T-cell (primary cell): ENCODE data around the gene TRPC1. TPM values are rescaled to one million over a fixed set of nuclear protein-coding genes. Genes with fewer than 3 reads are reported as not detected.

Experiments used
- ATAC-seq, 4 experiments: fragments of 200-7000 bp in 3 of 4; fragments of 150-1000 bp in 1 of 4; cut with Tn5 transposase; replicated peaks in 1 of 4; 1 replicate in 3 of 4; 2 replicates in 1 of 4; pipeline ENCODE4 v1.10.0; 2021; ENCODE audit warnings: moderate library complexity in 3 of 4, mild to moderate bottlenecking in 2 of 4, moderate number of reproducible peaks in 1 of 4
- CTCF ChIA-PET, 2 donors: fragments of 300-600 bp; sonication (Branson Sonifier 250); formaldehyde crosslinking; loops; one replicate each; lab custom pipeline; 2022; ENCODE audit warnings: antibody characterized with exemption in 2 of 2; lab: Charles Lee
- POLR2A ChIA-PET, 2 donors: fragments of 300-600 bp; sonication (Branson Sonifier 250); formaldehyde crosslinking; loops; one replicate each; lab custom pipeline; 2022; ENCODE audit warnings: antibody characterized with exemption in 2 of 2; lab: Charles Lee
- DNase-seq, 35 experiments: peaks; one replicate each; pipeline versions ENCODE4 v3.0.0 to v3.0.0-alpha.2; 2013 to 2023
- H3K27ac ChIP-seq: one replicate; pipeline ENCODE4 v1.5.1; 2013; ENCODE audit warnings: low read length
- H3K27me3 ChIP-seq, 2 experiments: replicated peaks in 1 of 2; 1 replicate in 1 of 2; 2 replicates in 1 of 2; pipeline versions ENCODE4 v1.6.1 to v1.7.0; 2013; ENCODE audit warnings: low read length in 1 of 2, mixed read lengths in 1 of 2; ENCODE audit not compliant: control insufficient read depth in 2 of 2, insufficient read depth in 2 of 2; ENCODE audit errors: extremely low read depth in 1 of 2
- H3K36me3 ChIP-seq, 2 donors: 1 replicate in 1 of 2; 2 replicates in 1 of 2; pipeline versions ENCODE4 v1.6.1 to v1.7.0; 2013; ENCODE audit warnings: low read length in 1 of 2; ENCODE audit not compliant: control insufficient read depth in 2 of 2, insufficient read depth in 1 of 2; ENCODE audit errors: extremely low read depth in 1 of 2
- H3K4me1 ChIP-seq, 2 experiments: 1 replicate in 1 of 2; 2 replicates in 1 of 2; pipeline versions ENCODE4 v1.6.1 to v1.7.0; 2013; ENCODE audit warnings: low read length in 2 of 2, mixed read lengths in 1 of 2; ENCODE audit not compliant: insufficient read depth in 2 of 2, control insufficient read depth in 1 of 2; ENCODE audit errors: extremely low read depth in 1 of 2
- H3K4me3 ChIP-seq, 2 donors: 1 replicate in 1 of 2; 2 replicates in 1 of 2; pipeline versions ENCODE4 v1.5.1 to v1.7.0; 2013; ENCODE audit warnings: mild to moderate bottlenecking in 2 of 2, low read length in 1 of 2, moderate library complexity in 1 of 2; ENCODE audit not compliant: control insufficient read depth in 1 of 2; ENCODE audit errors: extremely low read depth in 1 of 2
- H3K9me3 ChIP-seq: 2 replicates; pipeline ENCODE4 v1.7.0; 2013
- H3K27ac Mint-ChIP-seq, 2 donors: one replicate each; pipeline ENCODE4 v1.8.0; 2020 to 2021; ENCODE audit warnings: mild to moderate bottlenecking in 2 of 2, mixed read lengths in 2 of 2
- H3K27me3 Mint-ChIP-seq, 2 donors: one replicate each; pipeline ENCODE4 v1.8.0; 2021 to 2022; ENCODE audit warnings: mixed read lengths in 2 of 2
- H3K36me3 Mint-ChIP-seq: one replicate; pipeline ENCODE4 v1.8.0; 2021; ENCODE audit warnings: mixed read lengths
- H3K4me1 Mint-ChIP-seq, 3 donors: one replicate each; pipeline ENCODE4 v1.8.0; 2020 to 2022; ENCODE audit warnings: mixed read lengths in 3 of 3, mild to moderate bottlenecking in 1 of 3
- H3K4me3 Mint-ChIP-seq, 3 donors: one replicate each; pipeline ENCODE4 v1.8.0; 2020 to 2022; ENCODE audit warnings: mild to moderate bottlenecking in 3 of 3, mixed read lengths in 3 of 3, moderate library complexity in 3 of 3
- H3K9me3 Mint-ChIP-seq, 3 donors: one replicate each; pipeline ENCODE4 v1.8.0; 2020 to 2022; ENCODE audit warnings: mixed read lengths in 3 of 3
- WGBS: methylation state at CpG from one replicate; pipeline ENCODE4 v1.1.5; 2013; ENCODE audit warnings: missing lambda C conversion rate; ENCODE audit not compliant: insufficient coverage; 5-methylcytosine and 5-hydroxymethylcytosine counted together
- total RNA-seq, 35 experiments: library from RNA in 6 of 35; stranded (reverse) in 6 of 35; fragments of 120-200 nt in 1 of 35; gene quantifications; one replicate each; pipeline versions ENCODE4 v1.2.1 to v1.2.4 and lab custom pipeline; 2013 to 2026

TRPC1 gene
- total RNA-seq, 5 donors from 2014 or later (not counting 1 experiment from before 2014, with no cell fraction given) = 3.9 to 7.5 (median 4.4) TPM

- 100% methylated on average over 2 of the region's 3 CpGs for WGBS
- H3K4me1 ChIP-seq = no peaks in the 10 kb centered on the region
- ChIA-PET CTCF (no interaction called here), POLR2A (no interaction called here)
- ATAC-seq = no peak
- Mint-ChIP-seq H3K9me3 (no peaks in the 10 kb centered on the region), H3K36me3 (no peaks in the 10 kb centered on the region), H3K4me1 (no peaks in the 10 kb centered on the region), H3K4me3 (no peak overlapping the region), H3K27ac (no peak overlapping the region), H3K27me3 (peaks cover 4 to 5% of the 10 kb centered on the region in 2 donors)
- H3K27me3 ChIP-seq = peaks cover 0 to 2% of the 10 kb centered on the region in 2 experiments
- no peak overlapping the region for H3K4me3 ChIP-seq
- no peaks in the 10 kb centered on the region for H3K9me3 ChIP-seq
- H3K36me3 ChIP-seq = no peaks in the 10 kb centered on the region
- no peak for DNase-seq
- H3K27ac ChIP-seq = no peak overlapping the region
Measured at GRCh38 chr3:142809259-142809658, 85.4 kb downstream of the TRPC1 start.

- ATAC-seq (no peak), DNase-seq (no peak)
- H3K36me3 ChIP-seq = no peaks in the 10 kb centered on the region
- no peak overlapping the region for H3K4me3 ChIP-seq
- H3K27ac ChIP-seq = no peak overlapping the region
- no CpG with 5 or more reads among the region's 6 CpGs for WGBS
- H3K36me3 Mint-ChIP-seq = no peaks in the 10 kb centered on the region
- H3K4me3 Mint-ChIP-seq = no peak overlapping the region
- no peaks in the 10 kb centered on the region for H3K9me3 Mint-ChIP-seq
- no peaks in the 10 kb centered on the region for H3K4me1 Mint-ChIP-seq
- peaks cover 0 to 7% of the 10 kb centered on the region in 2 experiments for H3K27me3 ChIP-seq
- CTCF ChIA-PET = no interaction called here
- H3K4me1 ChIP-seq = no peaks in the 10 kb centered on the region
- peaks cover 10 to 16% of the 10 kb centered on the region in 2 donors for H3K27me3 Mint-ChIP-seq
- no peaks in the 10 kb centered on the region for H3K9me3 ChIP-seq
- POLR2A ChIA-PET = no interaction called here
- no peak overlapping the region for H3K27ac Mint-ChIP-seq
Measured at GRCh38 chr3:142815803-142816202, 92.0 kb downstream of the TRPC1 start.

DNA sequence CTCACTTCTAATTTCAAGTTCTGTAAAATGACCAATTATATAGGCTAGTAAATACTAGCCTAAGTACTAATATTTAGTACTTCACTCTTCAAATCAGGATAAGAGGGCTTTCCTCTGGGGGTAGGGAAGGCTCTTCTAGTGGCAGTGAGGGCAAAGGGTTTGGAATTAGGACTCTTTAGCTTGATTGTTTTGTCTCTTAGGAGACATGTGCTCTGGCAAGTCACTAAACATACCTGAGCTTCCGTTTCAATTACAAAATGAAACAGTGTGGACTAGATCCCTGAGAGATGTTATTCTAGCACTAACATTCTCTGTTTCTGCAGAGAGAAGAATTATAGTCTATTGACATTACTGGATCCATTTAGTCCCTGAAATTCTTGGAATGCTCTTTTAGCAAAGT, 93.5 kb downstream of the TRPC1 start:
- Mint-ChIP-seq H3K4me3 (no peak overlapping the region), H3K9me3 (no peaks in the 10 kb centered on the region), H3K27me3 (peaks cover 6 to 12% of the 10 kb centered on the region in 2 donors), H3K27ac (no peak overlapping the region), H3K4me1 (no peaks in the 10 kb centered on the region), H3K36me3 (no peaks in the 10 kb centered on the region)
- no peaks in the 10 kb centered on the region for H3K4me1 ChIP-seq
- H3K27ac ChIP-seq = no peak overlapping the region
- POLR2A ChIA-PET = no interaction called here
- 80% methylated on average over 1 of the region's 1 CpG for WGBS
- H3K36me3 ChIP-seq = no peaks in the 10 kb centered on the region
- no peak overlapping the region for H3K4me3 ChIP-seq
- H3K9me3 ChIP-seq = no peaks in the 10 kb centered on the region
- H3K27me3 ChIP-seq = peaks cover 0 to 5% of the 10 kb centered on the region in 2 experiments
- DNase-seq (no peak), ATAC-seq (no peak)
- CTCF ChIA-PET = no interaction called here

DNA sequence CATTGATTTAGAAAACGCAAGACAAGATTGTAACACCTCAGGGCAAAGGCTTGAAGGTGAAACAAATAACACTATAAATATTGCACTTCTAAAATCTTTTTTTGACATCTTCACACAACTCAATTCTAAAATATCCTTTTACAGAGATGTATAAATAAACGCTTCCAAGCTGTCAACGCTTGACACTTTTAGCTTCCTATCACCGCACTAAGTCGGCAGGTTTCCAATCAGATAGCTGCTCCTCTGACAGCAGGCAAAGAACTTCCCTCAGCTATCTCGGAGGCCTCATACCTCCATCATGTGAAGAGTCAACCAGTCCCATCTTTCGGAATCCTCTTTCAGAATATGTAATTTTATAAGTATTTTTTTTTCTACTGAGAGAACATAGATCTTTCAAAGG, 94.1 kb downstream of the TRPC1 start:
- peaks cover 0 to 5% of the 10 kb centered on the region in 2 experiments for H3K27me3 ChIP-seq
- no peaks in the 10 kb centered on the region for H3K36me3 ChIP-seq
- H3K4me3 Mint-ChIP-seq = no peak overlapping the region
- no peaks in the 10 kb centered on the region for H3K4me1 Mint-ChIP-seq
- H3K27ac ChIP-seq = no peak overlapping the region
- no peak overlapping the region for H3K4me3 ChIP-seq
- H3K27ac Mint-ChIP-seq = no peak overlapping the region
- H3K27me3 Mint-ChIP-seq = peaks cover 6 to 14% of the 10 kb centered on the region in 2 donors
- POLR2A ChIA-PET = no interaction called here
- no peaks in the 10 kb centered on the region for H3K4me1 ChIP-seq
- H3K36me3 Mint-ChIP-seq = no peaks in the 10 kb centered on the region
- DNase-seq = no peak
- 95% methylated on average over 4 of the region's 7 CpGs for WGBS
- no peak for ATAC-seq
- no peaks in the 10 kb centered on the region for H3K9me3 Mint-ChIP-seq
- H3K9me3 ChIP-seq = no peaks in the 10 kb centered on the region
- CTCF ChIA-PET = no interaction called here

GRCh38 chr3:142818651-142819050, 94.8 kb downstream of the TRPC1 start:
- Mint-ChIP-seq H3K9me3 (no peaks in the 10 kb centered on the region), H3K36me3 (no peaks in the 10 kb centered on the region), H3K27me3 (peaks cover 6 to 15% of the 10 kb centered on the region in 2 donors), H3K4me1 (no peaks in the 10 kb centered on the region), H3K4me3 (no peak overlapping the region), H3K27ac (no peak overlapping the region)
- Histone ChIP-seq H3K9me3 (no peaks in the 10 kb centered on the region), H3K4me3 (no peak overlapping the region), H3K36me3 (no peaks in the 10 kb centered on the region), H3K27ac (no peak overlapping the region), H3K4me1 (no peaks in the 10 kb centered on the region), H3K27me3 (peaks cover 0 to 5% of the 10 kb centered on the region in 2 experiments)
- ChIA-PET POLR2A (no interaction called here), CTCF (no interaction called here)
- no peak for DNase-seq
- WGBS = 85% methylated on average over 5 of the region's 9 CpGs
- ATAC-seq = no peak

- Histone ChIP-seq H3K27me3 (peaks cover 0 to 5% of the 10 kb centered on the region in 2 experiments), H3K36me3 (no peaks in the 10 kb centered on the region), H3K9me3 (no peaks in the 10 kb centered on the region), H3K27ac (no peak overlapping the region), H3K4me3 (no peak overlapping the region), H3K4me1 (no peaks in the 10 kb centered on the region)
- CTCF ChIA-PET = no interaction called here
- H3K36me3 Mint-ChIP-seq = no peaks in the 10 kb centered on the region
- no peaks in the 10 kb centered on the region for H3K4me1 Mint-ChIP-seq
- no peaks in the 10 kb centered on the region for H3K9me3 Mint-ChIP-seq
- H3K4me3 Mint-ChIP-seq = no peak overlapping the region
- ATAC-seq = no peak
- POLR2A ChIA-PET = no interaction called here
- no peak overlapping the region for H3K27ac Mint-ChIP-seq
- peaks cover 6 to 15% of the 10 kb centered on the region in 2 donors for H3K27me3 Mint-ChIP-seq
- no peak for DNase-seq
Measured at GRCh38 chr3:142819179-142819578, 95.3 kb downstream of the TRPC1 start.
